Measurements from ENCODE around the gene MAP2K3. TPM values are rescaled to one million over a fixed set of nuclear protein-coding genes. Genes with fewer than 3 reads are reported as not detected.

Gene MAP2K3
- total RNA-seq, 1 experiment from 2014 or later = 39.7 TPM

GRCh38 chr17:21361020-21361809 lies 76.7 kb downstream of the MAP2K3 start:
- DNase-seq (ENCODE audit: low spot score) (no peak), ATAC-seq (no peak)
- POLR2A ChIA-PET = no interaction called here
- no peaks in the 10 kb centered on the region for H3K27me3 Mint-ChIP-seq (ENCODE audit: low read depth)
- no peaks in the 10 kb centered on the region for H3K36me3 Mint-ChIP-seq
- no peak overlapping the region for H3K27ac Mint-ChIP-seq
- peaks cover 4% of the 10 kb centered on the region for H3K9me3 Mint-ChIP-seq
- TF ChIP-seq, protein P1, sequence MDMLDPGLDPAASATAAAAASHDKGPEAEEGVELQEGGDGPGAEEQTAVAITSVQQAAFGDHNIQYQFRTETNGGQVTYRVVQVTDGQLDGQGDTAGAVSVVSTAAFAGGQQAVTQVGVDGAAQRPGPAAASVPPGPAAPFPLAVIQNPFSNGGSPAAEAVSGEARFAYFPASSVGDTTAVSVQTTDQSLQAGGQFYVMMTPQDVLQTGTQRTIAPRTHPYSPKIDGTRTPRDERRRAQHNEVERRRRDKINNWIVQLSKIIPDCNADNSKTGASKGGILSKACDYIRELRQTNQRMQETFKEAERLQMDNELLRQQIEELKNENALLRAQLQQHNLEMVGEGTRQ (CRISPR knock-in tag; IDR thresholded peaks at IDR 0.05) = no peak
- TF ChIP-seq ATF1 (CRISPR knock-in tag; IDR thresholded peaks at IDR 0.05) (no peak), ERG (CRISPR knock-in tag; IDR thresholded peaks at IDR 0.05) (no peak), AFF4 (CRISPR knock-in tag; IDR thresholded peaks at IDR 0.05; ENCODE audit: borderline replicate concordance) (no peak), ETV6 (CRISPR knock-in tag; IDR thresholded peaks at IDR 0.05) (no peak), TCF7 (CRISPR knock-in tag; IDR thresholded peaks at IDR 0.05; ENCODE audit: low read depth) (no peak), ZNF317 (CRISPR knock-in tag; IDR thresholded peaks at IDR 0.05; ENCODE audit: borderline replicate concordance, low read depth) (no peak), ZNF423 (CRISPR knock-in tag; IDR thresholded peaks at IDR 0.05) (no peak), TEAD1 (CRISPR knock-in tag; IDR thresholded peaks at IDR 0.05) (no peak), FOXP1 (CRISPR knock-in tag; IDR thresholded peaks at IDR 0.05; ENCODE audit: borderline replicate concordance) (no peak), TP53 (CRISPR knock-in tag; IDR thresholded peaks at IDR 0.05) (no peak), ZNF532 (CRISPR knock-in tag; IDR thresholded peaks at IDR 0.05; ENCODE audit: borderline replicate concordance) (no peak), FOXJ3 (CRISPR knock-in tag; IDR thresholded peaks at IDR 0.05; ENCODE audit: borderline replicate concordance) (no peak), CREB1 (CRISPR knock-in tag; IDR thresholded peaks at IDR 0.05) (no peak), ZNF138 (CRISPR knock-in tag; conservative IDR thresholded peaks at IDR 0.05) (no peak), MXD4 (CRISPR knock-in tag; IDR thresholded peaks at IDR 0.05; ENCODE audit: borderline replicate concordance) (no peak), OVOL2 (CRISPR knock-in tag; IDR thresholded peaks at IDR 0.05; ENCODE audit: borderline replicate concordance) (no peak)
- TF ChIP-seq, protein P2, sequence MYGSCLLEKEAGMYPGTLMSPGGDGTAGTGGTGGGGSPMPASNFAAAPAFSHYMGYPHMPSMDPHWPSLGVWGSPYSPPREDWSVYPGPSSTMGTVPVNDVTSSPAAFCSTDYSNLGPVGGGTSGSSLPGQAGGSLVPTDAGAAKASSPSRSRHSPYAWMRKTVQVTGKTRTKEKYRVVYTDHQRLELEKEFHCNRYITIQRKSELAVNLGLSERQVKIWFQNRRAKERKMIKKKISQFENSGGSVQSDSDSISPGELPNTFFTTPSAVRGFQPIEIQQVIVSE (CRISPR knock-in tag; IDR thresholded peaks at IDR 0.05; ENCODE audit: borderline replicate concordance) = no peak
- TF ChIP-seq, protein P3, sequence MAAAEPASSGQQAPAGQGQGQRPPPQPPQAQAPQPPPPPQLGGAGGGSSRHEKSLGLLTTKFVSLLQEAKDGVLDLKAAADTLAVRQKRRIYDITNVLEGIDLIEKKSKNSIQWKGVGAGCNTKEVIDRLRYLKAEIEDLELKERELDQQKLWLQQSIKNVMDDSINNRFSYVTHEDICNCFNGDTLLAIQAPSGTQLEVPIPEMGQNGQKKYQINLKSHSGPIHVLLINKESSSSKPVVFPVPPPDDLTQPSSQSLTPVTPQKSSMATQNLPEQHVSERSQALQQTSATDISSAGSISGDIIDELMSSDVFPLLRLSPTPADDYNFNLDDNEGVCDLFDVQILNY (CRISPR knock-in tag; IDR thresholded peaks at IDR 0.05) = no peak
- TF ChIP-seq, protein P4, sequence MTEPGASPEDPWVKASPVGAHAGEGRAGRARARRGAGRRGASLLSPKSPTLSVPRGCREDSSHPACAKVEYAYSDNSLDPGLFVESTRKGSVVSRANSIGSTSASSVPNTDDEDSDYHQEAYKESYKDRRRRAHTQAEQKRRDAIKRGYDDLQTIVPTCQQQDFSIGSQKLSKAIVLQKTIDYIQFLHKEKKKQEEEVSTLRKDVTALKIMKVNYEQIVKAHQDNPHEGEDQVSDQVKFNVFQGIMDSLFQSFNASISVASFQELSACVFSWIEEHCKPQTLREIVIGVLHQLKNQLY (CRISPR knock-in tag; IDR thresholded peaks at IDR 0.05) = no peak
- peaks cover 15% of the 10 kb centered on the region for H3K4me1 Mint-ChIP-seq
- CTCF ChIA-PET = interaction anchor here (0.6 kb wide), 2 partner anchors 150 to 736 kb away, joined by 4 to 5 read pairs; no protein-coding TSS in a partner anchor
- H3K4me3 Mint-ChIP-seq = no peak overlapping the region

Measured in WTC11 (cell line).